Epithelial cell of esophagus (primary cell): ENCODE results near the gene R3HDM2.
"Not testable (repeated sequence)": the region's sequence is repeated elsewhere in the genome, so short reads cannot be mapped to it uniquely, and the experiment has no call there.

Source experiments
- DNase-seq: peaks from one replicate; pipeline ENCODE4 v3.0.0; 2010; ENCODE audit warnings: low read depth
- H3K4me3 ChIP-seq: 2 replicates; pipeline ENCODE4 v1.5.1; 2011; ENCODE audit warnings: mild to moderate bottlenecking, low read length, control low read depth
- CTCF ChIP-seq: IDR thresholded peaks from 2 replicates; pipeline ENCODE4 v1.5.1; 2011; ENCODE audit warnings: low read depth, mild to moderate bottlenecking, low read length, control low read depth, inconsistent platforms; ENCODE audit not compliant: insufficient read depth; ENCODE audit errors: missing control alignments

The R3HDM2 gene

GRCh38 chr12:57367121-57367520 lies 63.7 kb downstream of the R3HDM2 start:
- no peak for TF ChIP-seq CTCF
- no peak for DNase-seq
- H3K4me3 ChIP-seq: no peak overlapping the region

GRCh38 chr12:57366315-57366714 lies 64.5 kb downstream of the R3HDM2 start:
- no peak overlapping the region for H3K4me3 ChIP-seq
- no peak for DNase-seq
- TF ChIP-seq CTCF: no peak

GRCh38 chr12:57364156-57364555 lies 66.7 kb downstream of the R3HDM2 start:
- not testable (repeated sequence) for DNase-seq, H3K4me3 ChIP-seq

- DNase-seq: no peak
- no peak overlapping the region for H3K4me3 ChIP-seq
- TF ChIP-seq CTCF: no peak
These were observed 70.4 kb downstream of the R3HDM2 start for GRCh38 chr12:57360468-57360867.

GRCh38 chr12:57358646-57359045 lies 72.2 kb downstream of the R3HDM2 start:
- TF ChIP-seq CTCF: no peak
- no peak for DNase-seq
- no peak overlapping the region for H3K4me3 ChIP-seq

GRCh38 chr12:57355734-57356133 lies 75.1 kb downstream of the R3HDM2 start:
- no peak overlapping the region for H3K4me3 ChIP-seq
- TF ChIP-seq CTCF: no peak
- no peak for DNase-seq

GRCh38 chr12:57352166-57352565 lies 78.7 kb downstream of the R3HDM2 start:
- no peak overlapping the region for H3K4me3 ChIP-seq

More at GRCh38 chr12:57352166-57352565, 78.7 kb downstream of the R3HDM2 start:
- TF ChIP-seq CTCF: no peak
- no peak for DNase-seq
